ENCODE results near the gene SPIN4.
"Not testable (repeated sequence)": the region's sequence is repeated elsewhere in the genome, so short reads cannot be mapped to it uniquely, and the experiment has no call there.

The SPIN4 gene

GRCh38 chrX:63387411-63387810 is 36.3 kb upstream of the SPIN4 start:
- H3K79me2 ChIP-seq (ENCODE audit: insufficient read depth, low read length): no peaks in the 10 kb centered on the region
- H3K9me3 ChIP-seq (ENCODE audit: insufficient read depth, low read depth, low read length): no peaks in the 10 kb centered on the region
- H3F3A ChIP-seq (ENCODE audit: low read depth): no peaks in the 10 kb centered on the region
- H3K9ac ChIP-seq (ENCODE audit: low read depth, low read length, poor library complexity, severe bottlenecking): no peak overlapping the region
- TF ChIP-seq CTCF (conservative IDR thresholded peaks at IDR 0.05; ENCODE audit: low read length) (no peak), EZH2phosphoT487 (IDR thresholded peaks at IDR 0.05; ENCODE audit: borderline replicate concordance) (no peak)
- no peaks in the 10 kb centered on the region for H3K4me1 ChIP-seq (ENCODE audit: insufficient read depth, low read length, poor library complexity, severe bottlenecking)
- H4K20me1 ChIP-seq (ENCODE audit: insufficient read depth, low read length, poor library complexity, severe bottlenecking): no peaks in the 10 kb centered on the region
- H3K27me3 ChIP-seq (ENCODE audit: insufficient read depth, low read length, poor library complexity, severe bottlenecking): no peaks in the 10 kb centered on the region
- H2AFZ ChIP-seq (ENCODE audit: low read length): no peak overlapping the region
- H3K36me3 ChIP-seq (ENCODE audit: insufficient read depth, low read length): no peaks in the 10 kb centered on the region
- H3K4me3 ChIP-seq (ENCODE audit: low read length, poor library complexity, severe bottlenecking): no peak overlapping the region
- H3K4me2 ChIP-seq (ENCODE audit: low read depth, low read length, poor library complexity, severe bottlenecking): no peak overlapping the region
- no peaks in the 10 kb centered on the region for H3K9me2 ChIP-seq (replicated peaks; ENCODE audit: low read depth, low read length)

DNA sequence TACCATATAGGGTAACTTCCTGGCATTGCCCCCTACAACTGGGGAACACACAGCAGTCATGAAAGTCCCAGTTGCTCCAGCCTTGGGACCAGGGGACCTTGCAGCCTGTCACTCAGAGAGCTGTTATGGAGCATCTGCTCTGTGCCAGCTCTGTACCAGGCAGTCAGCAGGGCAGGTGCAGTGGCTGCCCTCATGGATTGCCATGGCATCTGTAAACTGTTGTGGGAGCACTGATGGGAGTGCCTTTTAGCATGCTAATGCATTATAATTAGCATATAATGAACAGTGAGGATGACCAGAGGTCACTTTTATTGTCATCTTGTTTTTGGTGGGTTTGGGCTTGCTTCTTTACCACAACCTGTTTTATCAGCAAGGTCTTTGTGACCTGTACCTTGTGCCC is 33.1 kb upstream of the SPIN4 start:
- not testable (repeated sequence) for H3K9me3 ChIP-seq (ENCODE audit: insufficient read depth, low read depth, low read length); H3K4me3 ChIP-seq (ENCODE audit: low read length, poor library complexity, severe bottlenecking); H4K20me1 ChIP-seq (ENCODE audit: insufficient read depth, low read length, poor library complexity, severe bottlenecking); H3K9me2 ChIP-seq (replicated peaks; ENCODE audit: low read depth, low read length); H3F3A ChIP-seq (ENCODE audit: low read depth); H3K4me2 ChIP-seq (ENCODE audit: low read depth, low read length, poor library complexity, severe bottlenecking); H3K4me1 ChIP-seq (ENCODE audit: insufficient read depth, low read length, poor library complexity, severe bottlenecking); H3K36me3 ChIP-seq (ENCODE audit: insufficient read depth, low read length); H2AFZ ChIP-seq (ENCODE audit: low read length); H3K27me3 ChIP-seq (ENCODE audit: insufficient read depth, low read length, poor library complexity, severe bottlenecking); H3K79me2 ChIP-seq (ENCODE audit: insufficient read depth, low read length); H3K9ac ChIP-seq (ENCODE audit: low read depth, low read length, poor library complexity, severe bottlenecking)

- H3K4me1 ChIP-seq (ENCODE audit: insufficient read depth, low read length, poor library complexity, severe bottlenecking); H2AFZ ChIP-seq (ENCODE audit: low read length); H3K9ac ChIP-seq (ENCODE audit: low read depth, low read length, poor library complexity, severe bottlenecking); H3K9me3 ChIP-seq (ENCODE audit: insufficient read depth, low read depth, low read length); H3K4me2 ChIP-seq (ENCODE audit: low read depth, low read length, poor library complexity, severe bottlenecking); H3F3A ChIP-seq (ENCODE audit: low read depth); H3K4me3 ChIP-seq (ENCODE audit: low read length, poor library complexity, severe bottlenecking); H3K27me3 ChIP-seq (ENCODE audit: insufficient read depth, low read length, poor library complexity, severe bottlenecking); H4K20me1 ChIP-seq (ENCODE audit: insufficient read depth, low read length, poor library complexity, severe bottlenecking); H3K9me2 ChIP-seq (replicated peaks; ENCODE audit: low read depth, low read length); H3K36me3 ChIP-seq (ENCODE audit: insufficient read depth, low read length); H3K79me2 ChIP-seq (ENCODE audit: insufficient read depth, low read length): not testable (repeated sequence)
Observed at GRCh38 chrX:63373012-63373411, 21.9 kb upstream of the SPIN4 start.

- H3K27me3 ChIP-seq (ENCODE audit: insufficient read depth, low read length, poor library complexity, severe bottlenecking): not testable (repeated sequence)
Observed at GRCh38 chrX:63367699-63368098, 16.6 kb upstream of the SPIN4 start.

GRCh38 chrX:63363788-63364187 is 12.7 kb upstream of the SPIN4 start:
- Histone ChIP-seq H3K27me3 (ENCODE audit: insufficient read depth, low read length, poor library complexity, severe bottlenecking) (no peaks in the 10 kb centered on the region), H3K9ac (ENCODE audit: low read depth, low read length, poor library complexity, severe bottlenecking) (no peak overlapping the region), H3K79me2 (ENCODE audit: insufficient read depth, low read length) (no peaks in the 10 kb centered on the region), H2AFZ (ENCODE audit: low read length) (no peak overlapping the region), H4K20me1 (ENCODE audit: insufficient read depth, low read length, poor library complexity, severe bottlenecking) (no peaks in the 10 kb centered on the region), H3K4me1 (ENCODE audit: insufficient read depth, low read length, poor library complexity, severe bottlenecking) (no peaks in the 10 kb centered on the region), H3K4me3 (ENCODE audit: low read length, poor library complexity, severe bottlenecking) (no peak overlapping the region), H3K9me3 (ENCODE audit: insufficient read depth, low read depth, low read length) (peaks cover 7% of the 10 kb centered on the region; the same call in 1 of the 2 replicates), H3K9me2 (replicated peaks; ENCODE audit: low read depth, low read length) (no peaks in the 10 kb centered on the region), H3F3A (ENCODE audit: low read depth) (no peaks in the 10 kb centered on the region), H3K36me3 (ENCODE audit: insufficient read depth, low read length) (no peaks in the 10 kb centered on the region), H3K4me2 (ENCODE audit: low read depth, low read length, poor library complexity, severe bottlenecking) (no peak overlapping the region)
- no peak for TF ChIP-seq EZH2phosphoT487 (IDR thresholded peaks at IDR 0.05; ENCODE audit: borderline replicate concordance)
- no peak for TF ChIP-seq CTCF (conservative IDR thresholded peaks at IDR 0.05; ENCODE audit: low read length)

More at GRCh38 chrX:63367699-63368098, 16.6 kb upstream of the SPIN4 start:
- not testable (repeated sequence) for H3K9ac ChIP-seq (ENCODE audit: low read depth, low read length, poor library complexity, severe bottlenecking); H3K36me3 ChIP-seq (ENCODE audit: insufficient read depth, low read length); H3F3A ChIP-seq (ENCODE audit: low read depth); H3K4me1 ChIP-seq (ENCODE audit: insufficient read depth, low read length, poor library complexity, severe bottlenecking); H3K4me3 ChIP-seq (ENCODE audit: low read length, poor library complexity, severe bottlenecking); H2AFZ ChIP-seq (ENCODE audit: low read length); H3K4me2 ChIP-seq (ENCODE audit: low read depth, low read length, poor library complexity, severe bottlenecking); H3K9me2 ChIP-seq (replicated peaks; ENCODE audit: low read depth, low read length); H4K20me1 ChIP-seq (ENCODE audit: insufficient read depth, low read length, poor library complexity, severe bottlenecking); H3K79me2 ChIP-seq (ENCODE audit: insufficient read depth, low read length); H3K9me3 ChIP-seq (ENCODE audit: insufficient read depth, low read depth, low read length)
